Measurements from ENCODE around the gene SOX9.

Gene SOX9

DNA sequence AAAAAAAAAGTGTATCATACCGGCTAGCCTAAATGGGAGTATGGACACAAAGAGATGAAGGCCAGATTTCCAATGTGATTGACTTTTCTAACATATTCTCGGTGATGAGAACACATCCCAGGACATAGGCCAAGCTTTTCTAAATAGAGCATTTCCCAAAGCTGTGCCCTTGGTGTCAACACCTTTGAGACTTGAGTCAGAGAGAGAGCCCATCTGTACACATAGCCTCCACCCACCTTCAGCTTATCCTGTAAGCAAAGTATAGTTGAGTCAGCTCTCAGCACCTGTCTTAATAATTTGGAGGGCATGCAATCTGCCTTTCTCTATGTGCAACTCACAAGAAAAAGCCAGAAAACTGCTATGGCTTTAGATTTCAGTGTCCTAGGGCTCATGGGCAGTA is 42.7 kb downstream of the SOX9 start:
- FAIRE-seq = no peak

GRCh38 chr17:72164158-72164739 is 43.4 kb downstream of the SOX9 start:
- FAIRE-seq = no peak

DNA sequence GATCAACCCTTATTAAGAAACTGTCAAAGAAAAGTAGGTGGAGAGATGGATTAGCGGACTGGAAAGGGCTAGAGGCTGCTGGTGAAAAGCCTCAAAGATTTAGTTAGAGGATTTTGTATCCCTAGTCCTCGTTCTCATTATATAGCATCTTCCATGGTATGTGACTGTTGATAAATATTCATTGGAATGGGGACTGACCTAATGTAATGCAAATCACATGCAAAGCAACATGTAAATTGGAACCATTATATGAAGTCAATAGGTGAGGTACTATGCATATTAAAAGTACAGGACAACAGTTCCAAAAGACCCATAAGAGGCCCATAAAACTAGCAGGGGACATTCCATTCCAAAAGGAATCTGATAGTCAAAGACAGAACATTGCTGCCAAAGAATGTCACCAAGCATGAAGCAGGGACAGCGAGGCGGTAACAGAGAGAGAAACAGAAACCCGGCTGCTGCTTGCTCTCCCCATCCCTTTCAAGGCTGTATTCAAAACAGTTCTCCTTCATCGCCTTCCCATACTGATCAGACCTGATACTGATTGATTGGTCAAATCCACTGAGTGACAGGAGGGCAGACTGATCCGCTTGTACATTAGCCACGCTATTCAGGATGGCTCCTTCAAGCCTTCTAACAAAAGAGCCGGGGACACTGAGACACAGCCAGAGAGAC is 44.5 kb downstream of the SOX9 start:
- FAIRE-seq = no peak

- no peak for FAIRE-seq
Measured at GRCh38 chr17:72165867-72166439, 45.1 kb downstream of the SOX9 start.

GRCh38 chr17:72167593-72167992 is 46.8 kb downstream of the SOX9 start:
- no peak for FAIRE-seq

DNA sequence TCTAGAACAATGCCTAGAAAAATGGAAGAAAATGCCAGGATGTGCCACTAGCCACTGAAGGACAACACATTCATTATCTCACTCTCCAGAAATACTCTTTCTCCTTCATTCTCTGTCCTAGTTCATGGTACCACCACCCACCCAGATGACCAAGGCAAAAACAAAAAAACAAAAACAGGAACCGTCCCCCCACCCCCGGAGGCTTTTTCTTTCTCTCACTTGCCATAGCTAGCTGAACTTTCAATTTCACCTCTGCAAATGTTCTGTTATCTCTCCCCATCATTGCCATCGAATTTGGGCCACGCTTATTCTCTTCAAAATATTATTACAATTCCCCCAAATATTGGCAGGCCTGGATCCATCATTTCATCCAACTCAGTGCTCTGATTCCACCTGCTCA is 49.0 kb downstream of the SOX9 start:
- FAIRE-seq = no peak

DNA sequence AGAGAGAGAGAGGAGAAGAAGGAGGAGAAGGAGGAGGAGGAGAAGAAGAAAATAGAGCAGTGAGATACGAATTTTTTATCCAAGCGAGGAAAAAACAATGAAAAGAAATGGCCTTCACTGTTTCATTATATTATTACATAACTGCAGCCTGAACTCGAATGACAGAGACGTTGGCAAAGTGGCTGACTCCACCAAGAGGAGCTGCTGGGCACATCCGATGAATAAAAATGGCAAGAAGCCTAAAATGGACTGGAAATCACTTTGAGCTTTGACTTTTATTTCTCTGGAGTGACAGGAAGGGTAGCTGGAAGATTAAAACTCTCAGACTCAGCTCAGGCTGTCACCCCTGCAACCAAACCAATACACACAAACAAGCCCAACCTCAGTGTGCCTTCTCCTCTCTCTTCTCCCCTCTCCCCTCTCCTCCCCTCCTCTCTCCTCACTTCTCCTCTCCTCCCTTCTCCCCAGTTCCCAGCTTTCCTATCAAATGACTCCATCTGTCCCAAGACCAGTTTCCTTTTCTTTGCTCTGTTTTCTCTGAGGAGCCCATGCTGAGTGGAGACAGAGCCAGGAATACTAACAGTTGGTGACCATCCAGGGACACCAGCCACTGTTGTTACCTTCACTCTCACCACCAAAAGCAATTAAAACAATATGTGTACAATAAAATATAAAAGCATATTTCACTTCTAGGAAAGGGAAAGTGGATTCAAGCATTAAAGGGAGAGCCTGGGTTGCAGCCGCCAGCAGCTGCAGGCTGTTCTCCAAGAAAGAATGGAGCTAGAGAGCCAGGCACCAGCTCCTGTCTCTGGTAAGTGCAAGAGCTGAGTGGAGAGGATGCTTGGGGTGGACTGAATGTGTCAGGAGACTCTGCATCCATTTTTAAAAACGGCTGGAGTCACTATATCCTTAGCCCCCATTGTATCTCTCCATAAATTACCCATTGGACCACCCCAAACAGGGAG is 51.2 kb downstream of the SOX9 start:
- FAIRE-seq = no peak

DNA sequence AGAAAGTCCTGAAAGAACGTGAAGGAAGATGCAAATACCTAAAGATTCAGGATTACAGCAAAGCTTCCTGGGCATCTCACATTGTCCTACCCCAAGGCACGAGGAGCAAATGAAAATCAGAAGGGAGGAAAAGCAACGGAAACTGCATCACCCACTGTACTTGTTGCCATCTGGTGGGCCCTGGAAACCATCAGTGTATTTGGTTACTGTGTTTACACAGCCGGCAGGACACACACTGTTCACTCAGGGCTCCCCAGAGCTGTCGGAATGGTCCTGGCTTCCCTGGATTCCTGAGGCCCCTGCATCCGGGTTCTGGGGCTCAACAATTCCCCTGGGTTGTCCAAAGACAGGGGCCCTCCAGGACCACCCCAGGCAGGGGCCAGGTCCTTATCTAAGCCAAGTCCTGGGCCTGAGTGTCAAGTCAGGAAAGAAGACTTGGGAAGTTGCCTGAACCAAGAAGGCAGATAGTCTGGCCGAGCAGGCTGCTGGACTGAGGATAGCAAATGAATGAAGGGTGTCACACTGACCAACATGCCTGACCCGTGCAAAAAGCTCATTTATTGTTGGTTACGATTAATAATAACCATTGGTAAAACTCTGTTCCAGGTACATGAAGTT is 52.8 kb downstream of the SOX9 start:
- no peak for FAIRE-seq

DNA sequence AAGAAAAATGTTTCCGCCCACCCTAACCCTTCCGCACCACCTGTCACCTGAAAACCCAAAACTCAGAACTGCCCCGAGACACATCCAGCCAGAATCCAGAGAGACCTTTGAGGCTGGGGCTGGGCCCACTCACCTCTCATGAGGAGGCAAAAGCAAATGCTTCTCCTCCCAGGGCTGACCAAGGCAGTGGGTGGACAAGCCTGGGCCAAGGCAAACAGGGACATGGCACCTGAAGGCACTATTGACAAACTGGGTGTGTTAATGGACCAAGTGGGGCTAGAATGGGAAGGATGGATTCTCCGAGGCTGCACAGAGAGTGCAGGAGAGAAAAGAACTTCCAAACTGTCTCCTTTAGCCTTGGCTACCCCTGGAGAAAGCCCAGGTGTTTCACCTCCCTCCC is 54.4 kb downstream of the SOX9 start:
- FAIRE-seq = no peak
